GM23248 (cell line): ENCODE results near the gene RASA3. TPM values are rescaled to one million over a fixed set of nuclear protein-coding genes. Genes with fewer than 3 reads are reported as not detected.

Source experiments
- DNase-seq: peaks from one replicate; pipeline ENCODE4 v3.0.0-alpha.2; 2015
- H2AFZ ChIP-seq: fragments of 200-600 bp; sonication (generic); 2 replicates; pipeline ENCODE4 v1.6.1; 2016; ENCODE audit warnings: antibody characterized with exemption
- H3F3A ChIP-seq: fragments of 200-600 bp; sonication (generic); 2 replicates; pipeline ENCODE4 v1.6.1; 2016; ENCODE audit warnings: mild to moderate bottlenecking, antibody characterized with exemption, mixed run types; ENCODE audit not compliant: insufficient read depth
- H3K27ac ChIP-seq: fragments of 200-600 bp; sonication (generic); 2 replicates; pipeline ENCODE4 v1.5.1; 2016; ENCODE audit warnings: mild to moderate bottlenecking
- H3K27me3 ChIP-seq: fragments of 200-600 bp; sonication (generic); replicated peaks from 2 replicates; pipeline ENCODE4 v1.6.1; 2016; ENCODE audit warnings: mild to moderate bottlenecking; ENCODE audit not compliant: insufficient read depth
- H3K36me3 ChIP-seq: fragments of 200-600 bp; sonication (generic); 2 replicates; pipeline ENCODE4 v1.6.1; 2016; ENCODE audit warnings: low read depth, mild to moderate bottlenecking
- H3K4me1 ChIP-seq: fragments of 200-600 bp; sonication (generic); 2 replicates; pipeline ENCODE4 v1.6.1; 2016; ENCODE audit warnings: mild to moderate bottlenecking; ENCODE audit not compliant: insufficient read depth
- H3K4me2 ChIP-seq: fragments of 200-600 bp; sonication (generic); one replicate; pipeline ENCODE4 v1.6.1; 2016; ENCODE audit warnings: mild to moderate bottlenecking; ENCODE audit not compliant: unreplicated experiment
- H3K4me3 ChIP-seq: fragments of 200-600 bp; sonication (generic); 2 replicates; pipeline ENCODE4 v1.5.1; 2016; ENCODE audit warnings: mild to moderate bottlenecking
- H3K79me2 ChIP-seq: fragments of 200-600 bp; sonication (generic); 2 replicates; pipeline ENCODE4 v1.6.1; 2016; ENCODE audit warnings: mild to moderate bottlenecking; ENCODE audit not compliant: insufficient read depth
- H3K9ac ChIP-seq: fragments of 200-600 bp; sonication (generic); 2 replicates; pipeline ENCODE4 v1.6.1; 2016; ENCODE audit warnings: mild to moderate bottlenecking
- H3K9me2 ChIP-seq: fragments of 200-600 bp; sonication (generic); 2 replicates; pipeline ENCODE4 v1.6.1; 2016; ENCODE audit warnings: mixed run types, mild to moderate bottlenecking, moderate library complexity; ENCODE audit not compliant: insufficient read depth
- H3K9me3 ChIP-seq: fragments of 200-600 bp; sonication (generic); one replicate; pipeline ENCODE4 v1.6.1; 2017; ENCODE audit warnings: low read depth
- H4K20me1 ChIP-seq: fragments of 200-600 bp; sonication (generic); 2 replicates; pipeline ENCODE4 v1.6.0; 2016; ENCODE audit not compliant: insufficient read depth
- EZH2 ChIP-seq: fragments of 200-600 bp; sonication (generic); IDR thresholded peaks from 2 replicates; pipeline ENCODE4 v1.6.1; 2018; ENCODE audit warnings: antibody characterized with exemption, mild to moderate bottlenecking; ENCODE audit not compliant: insufficient read depth, poor library complexity, severe bottlenecking
- EZH2phosphoT487 ChIP-seq: fragments of 200-600 bp; sonication (generic); IDR thresholded peaks from 2 replicates; pipeline ENCODE4 v1.6.1; 2018; ENCODE audit warnings: antibody characterized with exemption, moderate library complexity, mild to moderate bottlenecking, low read depth; ENCODE audit not compliant: insufficient read depth
- WGBS, 2 experiments: methylation state at CpG; one replicate each; pipeline ENCODE4 v1.1.6; 2015 to 2017; ENCODE audit warnings: low lambda C conversion rate in 2 of 2, low coverage in 1 of 2; ENCODE audit errors: missing lambda C conversion rate in 2 of 2; 5-methylcytosine and 5-hydroxymethylcytosine counted together
- in situ Hi-C: fragments of 300-500 bp; cut with MboI; formaldehyde crosslinking; loops from 2 replicates; pipeline ENCODE4 v1.15.0; 2020
- polyA plus RNA-seq: library from polyadenylated mRNA; unstranded; fragments of >200 nt; fragmentation: Nextera tagmentation; extraction: Ambion mirVana; gene quantifications from 2 replicates; pipeline ENCODE4 v1.2.1, GENCODE V29; 2016
- total RNA-seq: library from RNA; depleted of rRNA; stranded (reverse); fragments of >200 nt; shearing (Covaris generic); gene quantifications from 2 replicates; pipeline ENCODE4 v1.2.3, GENCODE V29; 2014

The RASA3 gene
- total and polyA plus RNA-seq, 2 experiments from 2014 or later: 34.3 to 36.7 TPM

GRCh38 chr13:114012921-114013320 lies 119.5 kb downstream of the RASA3 start:
- Histone ChIP-seq H3K36me3 (peaks cover 27% of the 10 kb centered on the region; the same call in 1 of the 2 replicates), H2AFZ (no peak overlapping the region), H3K4me1 (0 out of 2 replicates have a peak, but pooled peaks cover 3% of the 10 kb centered on the region), H3F3A (peaks cover 5% of the 10 kb centered on the region; the same call in 1 of the 2 replicates), H3K79me2 (no peaks in the 10 kb centered on the region), H3K9me3 (no peaks in the 10 kb centered on the region), H4K20me1 (no peaks in the 10 kb centered on the region), H3K4me3 (no peak overlapping the region), H3K9ac (no peak overlapping the region), H3K27ac (no peak overlapping the region), H3K9me2 (no peaks in the 10 kb centered on the region), H3K4me2 (no peak overlapping the region), H3K27me3 (no peaks in the 10 kb centered on the region)
- no peak for TF ChIP-seq EZH2phosphoT487
- TF ChIP-seq EZH2: no peak
- in situ Hi-C loops: no loop called here
- 91 to 94% methylated on average over 21 of the region's 21 CpGs for WGBS, 2 experiments
- DNase-seq: no peak

- in situ Hi-C loops: no loop called here
- H2AFZ ChIP-seq: no peak overlapping the region
- no peak overlapping the region for H3K9ac ChIP-seq
- WGBS, 2 experiments: 91 to 94% methylated on average over 13 to 17 of the region's 17 CpGs
- no peak for TF ChIP-seq EZH2
- no peak for TF ChIP-seq EZH2phosphoT487
- no peaks in the 10 kb centered on the region for H3K9me2 ChIP-seq
- H4K20me1 ChIP-seq: no peaks in the 10 kb centered on the region
- H3K4me1 ChIP-seq: 0 out of 2 replicates have a peak, but pooled peaks cover 3% of the 10 kb centered on the region
- H3K4me3 ChIP-seq: no peak overlapping the region
- no peak for DNase-seq
- peaks cover 27% of the 10 kb centered on the region; the same call in 1 of the 2 replicates for H3K36me3 ChIP-seq
- H3K9me3 ChIP-seq: no peaks in the 10 kb centered on the region
- no peak overlapping the region for H3K27ac ChIP-seq
- peaks cover 5% of the 10 kb centered on the region; the same call in 1 of the 2 replicates for H3F3A ChIP-seq
- H3K4me2 ChIP-seq: no peak overlapping the region
- no peaks in the 10 kb centered on the region for H3K79me2 ChIP-seq
- H3K27me3 ChIP-seq: no peaks in the 10 kb centered on the region
These were observed 120.3 kb downstream of the RASA3 start for GRCh38 chr13:114012141-114012540.

- H2AFZ ChIP-seq: no peak overlapping the region
- H3K4me1 ChIP-seq: 0 out of 2 replicates have a peak, but pooled peaks cover 3% of the 10 kb centered on the region
- H3K79me2 ChIP-seq: no peaks in the 10 kb centered on the region
- TF ChIP-seq EZH2phosphoT487: no peak
- no peak for TF ChIP-seq EZH2
- H3K9ac ChIP-seq: no peak overlapping the region
- H3K9me2 ChIP-seq: no peaks in the 10 kb centered on the region
- H3K9me3 ChIP-seq: no peaks in the 10 kb centered on the region
- no peak overlapping the region for H3K4me2 ChIP-seq
- in situ Hi-C loops: no loop called here
- H3F3A ChIP-seq: peaks cover 5% of the 10 kb centered on the region; the same call in 1 of the 2 replicates
- H3K27ac ChIP-seq: no peak overlapping the region
- H3K4me3 ChIP-seq: no peak overlapping the region
- WGBS, 2 experiments: 95 to 96% methylated on average over 18 to 19 of the region's 19 CpGs
- no peak for DNase-seq
- no peaks in the 10 kb centered on the region for H3K27me3 ChIP-seq
- H4K20me1 ChIP-seq: no peaks in the 10 kb centered on the region
- H3K36me3 ChIP-seq: peaks cover 20% of the 10 kb centered on the region; the same call in 1 of the 2 replicates
These were observed 121.2 kb downstream of the RASA3 start for GRCh38 chr13:114011226-114011625.

GRCh38 chr13:114010401-114011101 lies 121.9 kb downstream of the RASA3 start:
- in situ Hi-C loops: no loop called here
- Histone ChIP-seq H3K36me3 (peaks cover 20% of the 10 kb centered on the region; the same call in 1 of the 2 replicates), H3K4me3 (no peak overlapping the region), H3K4me1 (no peaks in the 10 kb centered on the region), H4K20me1 (no peaks in the 10 kb centered on the region), H2AFZ (no peak overlapping the region), H3K9me2 (no peaks in the 10 kb centered on the region), H3K9ac (no peak overlapping the region), H3K27me3 (no peaks in the 10 kb centered on the region), H3K4me2 (no peak overlapping the region), H3K9me3 (no peaks in the 10 kb centered on the region), H3K27ac (no peak overlapping the region), H3K79me2 (no peaks in the 10 kb centered on the region), H3F3A (peaks cover 5% of the 10 kb centered on the region; the same call in 1 of the 2 replicates)
- WGBS, 2 experiments: 88 to 91% methylated on average over 10 to 37 of the region's 37 CpGs
- no peak for DNase-seq
- TF ChIP-seq EZH2phosphoT487 (no peak), EZH2 (no peak)
